ENCODE data around the gene NBEA.
A peak's percentile ranks its signal among the peaks of the same experiment; 100 is the strongest.
"Not testable (repeated sequence)": the region's sequence is repeated elsewhere in the genome, so short reads cannot be mapped to it uniquely, and the experiment has no call there.

Gene NBEA

GRCh38 chr13:34971473-34971872 lies 29.4 kb downstream of the NBEA start:
- H2AK5ac ChIP-seq (ENCODE audit: low read depth, low read length) = no peak overlapping the region
- peaks cover 0 to 2% of the 10 kb centered on the region in 2 donors for H3K36me3 ChIP-seq (replicated peaks in 1 of 2; ENCODE audit: control insufficient read depth in 2 of 2, insufficient read depth in 2 of 2, low read length in 2 of 2)
- no peak overlapping the region for H2AFZ ChIP-seq (ENCODE audit: low read length)
- H4K91ac ChIP-seq (ENCODE audit: low read depth, low read length, poor library complexity) = no peak overlapping the region
- H2BK12ac ChIP-seq (ENCODE audit: low read length) = no peak overlapping the region
- H3K4me2 ChIP-seq (ENCODE audit: insufficient read depth, low read length, poor library complexity, severe bottlenecking) = no peak overlapping the region
- H4K8ac ChIP-seq (ENCODE audit: low read depth, low read length) = no peak overlapping the region
- no peaks in the 10 kb centered on the region for H3K4me1 ChIP-seq (ENCODE audit: control insufficient read depth in 2 of 2, insufficient read depth in 1 of 2, low read depth in 1 of 2, low read length in 2 of 2)
- H2BK120ac ChIP-seq (ENCODE audit: low read depth, low read length) = no peak overlapping the region
- no peaks in the 10 kb centered on the region for H3K27me3 ChIP-seq (ENCODE audit: control insufficient read depth in 3 of 3, insufficient read depth in 3 of 3, low read depth in 1 of 3, low read length in 3 of 3)
- peaks cover 2% of the 10 kb centered on the region for H3K79me1 ChIP-seq (ENCODE audit: low read depth, low read length)
- no peak for DNase-seq (ENCODE audit: low spot score)
- H3K14ac ChIP-seq (ENCODE audit: low read length) = no peak overlapping the region
- no peak overlapping the region for H3K18ac ChIP-seq (ENCODE audit: low read length)
- H3K27ac ChIP-seq (replicated peaks; ENCODE audit: low read length) = no peak overlapping the region
- H3K4me3 ChIP-seq (ENCODE audit: low read length in 2 of 2) = no peak overlapping the region
- H3K4ac ChIP-seq (ENCODE audit: low read length) = no peak overlapping the region
- H3K9me3 ChIP-seq (replicated peaks in 1 of 2; ENCODE audit: control insufficient read depth in 2 of 2, insufficient read depth in 1 of 2, low read depth in 1 of 2, low read length in 2 of 2) = peaks cover 3 to 9% of the 10 kb centered on the region in 2 donors
- no peak overlapping the region for H2BK5ac ChIP-seq (ENCODE audit: low read length)
- WGBS, 2 donors (ENCODE audit: extremely low coverage in 2 of 2, insufficient read length in 2 of 2, insufficient replicate concordance in 1 of 2) = no CpG with 5 or more reads among the region's 2 CpGs
- H3K9ac ChIP-seq (ENCODE audit: low read depth, low read length, poor library complexity) = no peak overlapping the region
- H2BK15ac ChIP-seq (ENCODE audit: low read length) = no peak overlapping the region
- H3K23ac ChIP-seq (ENCODE audit: low read depth, low read length, poor library complexity) = no peak overlapping the region

GRCh38 chr13:34985199-34985598 lies 43.1 kb downstream of the NBEA start:
- H3K9ac ChIP-seq (ENCODE audit: low read depth, low read length, poor library complexity); H3K18ac ChIP-seq (ENCODE audit: low read length); H3K14ac ChIP-seq (ENCODE audit: low read length); H2BK5ac ChIP-seq (ENCODE audit: low read length); H3K4me2 ChIP-seq (ENCODE audit: insufficient read depth, low read length, poor library complexity, severe bottlenecking); H2BK120ac ChIP-seq (ENCODE audit: low read depth, low read length); H3K4me3 ChIP-seq (ENCODE audit: low read length in 2 of 2); DNase-seq (ENCODE audit: low spot score); H2BK12ac ChIP-seq (ENCODE audit: low read length); H3K79me1 ChIP-seq (ENCODE audit: low read depth, low read length); H3K23ac ChIP-seq (ENCODE audit: low read depth, low read length, poor library complexity); H3K27me3 ChIP-seq (ENCODE audit: control insufficient read depth in 3 of 3, insufficient read depth in 3 of 3, low read depth in 1 of 3, low read length in 3 of 3); H2AK5ac ChIP-seq (ENCODE audit: low read depth, low read length); H3K27ac ChIP-seq (replicated peaks; ENCODE audit: low read length); H3K4me1 ChIP-seq (ENCODE audit: control insufficient read depth in 2 of 2, insufficient read depth in 1 of 2, low read depth in 1 of 2, low read length in 2 of 2); H2AFZ ChIP-seq (ENCODE audit: low read length); H3K4ac ChIP-seq (ENCODE audit: low read length); H4K91ac ChIP-seq (ENCODE audit: low read depth, low read length, poor library complexity); H4K8ac ChIP-seq (ENCODE audit: low read depth, low read length); H3K36me3 ChIP-seq (replicated peaks in 1 of 2; ENCODE audit: control insufficient read depth in 2 of 2, insufficient read depth in 2 of 2, low read length in 2 of 2); H2BK15ac ChIP-seq (ENCODE audit: low read length): not testable (repeated sequence)
- H3K9me3 ChIP-seq (replicated peaks in 1 of 2; ENCODE audit: control insufficient read depth in 2 of 2, insufficient read depth in 1 of 2, low read depth in 1 of 2, low read length in 2 of 2) = peaks cover 15 to 18% of the 10 kb centered on the region in 2 donors
- no CpG with 5 or more reads among the region's 5 CpGs for WGBS, 2 donors (ENCODE audit: extremely low coverage in 2 of 2, insufficient read length in 2 of 2, insufficient replicate concordance in 1 of 2)

GRCh38 chr13:34988330-34988791 lies 46.3 kb downstream of the NBEA start:
- peaks cover 18 to 29% of the 10 kb centered on the region in 2 donors for H3K9me3 ChIP-seq (replicated peaks in 1 of 2; ENCODE audit: control insufficient read depth in 2 of 2, insufficient read depth in 1 of 2, low read depth in 1 of 2, low read length in 2 of 2)
- no peak overlapping the region for H3K9ac ChIP-seq (ENCODE audit: low read depth, low read length, poor library complexity)
- H3K14ac ChIP-seq (ENCODE audit: low read length) = no peak overlapping the region
- WGBS, 2 donors (ENCODE audit: extremely low coverage in 2 of 2, insufficient read length in 2 of 2, insufficient replicate concordance in 1 of 2) = no CpG with 5 or more reads among the region's 12 CpGs
- H2BK5ac ChIP-seq (ENCODE audit: low read length) = no peak overlapping the region
- no peak overlapping the region for H4K8ac ChIP-seq (ENCODE audit: low read depth, low read length)
- no peaks in the 10 kb centered on the region for H3K4me1 ChIP-seq (ENCODE audit: control insufficient read depth in 2 of 2, insufficient read depth in 1 of 2, low read depth in 1 of 2, low read length in 2 of 2)
- no peak overlapping the region for H3K4me3 ChIP-seq (ENCODE audit: low read length in 2 of 2)
- no peak overlapping the region for H3K18ac ChIP-seq (ENCODE audit: low read length)
- H2BK12ac ChIP-seq (ENCODE audit: low read length) = no peak overlapping the region
- H3K27ac ChIP-seq (replicated peaks; ENCODE audit: low read length) = no peak overlapping the region
- no peaks in the 10 kb centered on the region for H3K27me3 ChIP-seq (ENCODE audit: control insufficient read depth in 3 of 3, insufficient read depth in 3 of 3, low read depth in 1 of 3, low read length in 3 of 3)
- DNase-seq (ENCODE audit: low spot score) = no peak
- H4K91ac ChIP-seq (ENCODE audit: low read depth, low read length, poor library complexity) = no peak overlapping the region
- H3K36me3 ChIP-seq (replicated peaks in 1 of 2; ENCODE audit: control insufficient read depth in 2 of 2, insufficient read depth in 2 of 2, low read length in 2 of 2) = peaks cover 0 to 3% of the 10 kb centered on the region in 2 donors
- H2AFZ ChIP-seq (ENCODE audit: low read length) = no peak overlapping the region
- H3K4ac ChIP-seq (ENCODE audit: low read length) = no peak overlapping the region
- no peak overlapping the region for H2BK15ac ChIP-seq (ENCODE audit: low read length)
- no peak overlapping the region for H2BK120ac ChIP-seq (ENCODE audit: low read depth, low read length)
- peaks cover 7% of the 10 kb centered on the region for H3K79me1 ChIP-seq (ENCODE audit: low read depth, low read length)
- no peak overlapping the region for H3K23ac ChIP-seq (ENCODE audit: low read depth, low read length, poor library complexity)
- H3K4me2 ChIP-seq (ENCODE audit: insufficient read depth, low read length, poor library complexity, severe bottlenecking) = no peak overlapping the region
- no peak overlapping the region for H2AK5ac ChIP-seq (ENCODE audit: low read depth, low read length)

GRCh38 chr13:34990399-34991214 lies 48.5 kb downstream of the NBEA start:
- Histone ChIP-seq H2BK5ac (ENCODE audit: low read length) (peak overlapping the region; percentile 10), H3K4ac (ENCODE audit: low read length) (no peak overlapping the region), H3K27ac (replicated peaks; ENCODE audit: low read length) (no peak overlapping the region), H3K18ac (ENCODE audit: low read length) (no peak overlapping the region), H2AK5ac (ENCODE audit: low read depth, low read length) (no peak overlapping the region), H4K91ac (ENCODE audit: low read depth, low read length, poor library complexity) (no peak overlapping the region), H2BK120ac (ENCODE audit: low read depth, low read length) (no peak overlapping the region), H4K8ac (ENCODE audit: low read depth, low read length) (no peak overlapping the region), H3K4me3 (ENCODE audit: low read length in 2 of 2) (no peak overlapping the region), H2BK15ac (ENCODE audit: low read length) (no peak overlapping the region), H3K23ac (ENCODE audit: low read depth, low read length, poor library complexity) (no peak overlapping the region), H3K36me3 (replicated peaks in 1 of 2; ENCODE audit: control insufficient read depth in 2 of 2, insufficient read depth in 2 of 2, low read length in 2 of 2) (peaks cover 0 to 3% of the 10 kb centered on the region in 2 donors), H3K4me2 (ENCODE audit: insufficient read depth, low read length, poor library complexity, severe bottlenecking) (no peak overlapping the region), H2BK12ac (ENCODE audit: low read length) (no peak overlapping the region), H3K9ac (ENCODE audit: low read depth, low read length, poor library complexity) (no peak overlapping the region), H2AFZ (ENCODE audit: low read length) (no peak overlapping the region), H3K27me3 (ENCODE audit: control insufficient read depth in 3 of 3, insufficient read depth in 3 of 3, low read depth in 1 of 3, low read length in 3 of 3) (no peaks in the 10 kb centered on the region), H3K79me1 (ENCODE audit: low read depth, low read length) (peaks cover 7% of the 10 kb centered on the region), H3K14ac (ENCODE audit: low read length) (no peak overlapping the region), H3K9me3 (replicated peaks in 1 of 2; ENCODE audit: control insufficient read depth in 2 of 2, insufficient read depth in 1 of 2, low read depth in 1 of 2, low read length in 2 of 2) (peaks cover 18 to 29% of the 10 kb centered on the region in 2 donors), H3K4me1 (ENCODE audit: control insufficient read depth in 2 of 2, insufficient read depth in 1 of 2, low read depth in 1 of 2, low read length in 2 of 2) (no peaks in the 10 kb centered on the region)
- no CpG with 5 or more reads among the region's 1 CpG for WGBS, 2 donors (ENCODE audit: extremely low coverage in 2 of 2, insufficient read length in 2 of 2, insufficient replicate concordance in 1 of 2)
- DNase-seq (ENCODE audit: low spot score) = no peak
